Activated CD4-positive, alpha-beta memory T cell treated with anti-CD3 and anti-CD28 coated beads for 36 hours (primary cell): ENCODE results near the gene RAD51B. TPM values are rescaled to one million over a fixed set of nuclear protein-coding genes. Genes with fewer than 3 reads are reported as not detected.

Experiments
- CTCF ChIA-PET: fragments of 350-600 bp; sonication (Branson Sonifier 250); formaldehyde crosslinking; loops from one replicate; lab custom pipeline; 2021; ENCODE audit warnings: antibody characterized with exemption, inconsistent platforms; lab: Charles Lee
- POLR2A ChIA-PET: fragments of 350-600 bp; sonication (Branson Sonifier 250); formaldehyde crosslinking; loops from one replicate; lab custom pipeline; 2021; ENCODE audit warnings: antibody characterized with exemption; lab: Charles Lee
- DNase-seq: peaks from one replicate; pipeline ENCODE4 v3.0.0-alpha.2; 2020
- H3K27ac Mint-ChIP-seq: one replicate; pipeline ENCODE4 v1.8.0; 2021; ENCODE audit warnings: mixed read lengths
- H3K27me3 Mint-ChIP-seq: one replicate; pipeline ENCODE4 v1.8.0; 2021; ENCODE audit warnings: mixed read lengths
- H3K36me3 Mint-ChIP-seq: one replicate; pipeline ENCODE4 v1.8.0; 2021; ENCODE audit warnings: mixed read lengths
- H3K4me1 Mint-ChIP-seq: one replicate; pipeline ENCODE4 v1.8.0; 2021; ENCODE audit warnings: low read depth, mixed read lengths
- H3K4me3 Mint-ChIP-seq: one replicate; pipeline ENCODE4 v1.8.0; 2021; ENCODE audit warnings: mild to moderate bottlenecking, mixed read lengths
- H3K9me3 Mint-ChIP-seq: one replicate; pipeline ENCODE4 v1.8.0; 2021; ENCODE audit warnings: mixed read lengths
- intact Hi-C: fragments of 100-400 bp; cut with micrococcal nuclease; formaldehyde crosslinking; loops from one replicate; pipeline ENCODE4 v1.15.1; 2023
- total RNA-seq, 2 experiments: library from RNA; stranded (reverse); gene quantifications; one replicate each; pipeline ENCODE4 v1.2.3, GENCODE V29; 2021

The RAD51B gene
- total RNA-seq, 2 experiments from 2014 or later = 32.3 to 34.3 TPM

GRCh38 chr14:68363466-68363842 is 543.9 kb downstream of the RAD51B start:
- Mint-ChIP-seq H3K36me3 (no peaks in the 10 kb centered on the region), H3K9me3 (no peaks in the 10 kb centered on the region), H3K4me1 (peaks cover 27% of the 10 kb centered on the region), H3K27ac (no peak overlapping the region), H3K4me3 (no peak overlapping the region), H3K27me3 (no peaks in the 10 kb centered on the region)
- CTCF ChIA-PET = no interaction called here
- POLR2A ChIA-PET = no interaction called here
- intact Hi-C loops = no loop called here
- no peak for DNase-seq

- Mint-ChIP-seq H3K4me3 (no peak overlapping the region), H3K9me3 (no peaks in the 10 kb centered on the region)
- POLR2A ChIA-PET = no interaction called here
These were observed 544.5 kb downstream of the RAD51B start for GRCh38 chr14:68363843-68364767.

GRCh38 chr14:68364792-68365192 is 545.2 kb downstream of the RAD51B start:
- no peaks in the 10 kb centered on the region for H3K27me3 Mint-ChIP-seq
- no peaks in the 10 kb centered on the region for H3K9me3 Mint-ChIP-seq
- H3K36me3 Mint-ChIP-seq = no peaks in the 10 kb centered on the region
- intact Hi-C loops = no loop called here
- no peak overlapping the region for H3K27ac Mint-ChIP-seq
- peaks cover 30% of the 10 kb centered on the region for H3K4me1 Mint-ChIP-seq
- no peak for DNase-seq
- POLR2A ChIA-PET = no interaction called here
- H3K4me3 Mint-ChIP-seq = no peak overlapping the region
- CTCF ChIA-PET = no interaction called here

More at GRCh38 chr14:68363843-68364767, 544.5 kb downstream of the RAD51B start:
- Mint-ChIP-seq H3K36me3 (no peaks in the 10 kb centered on the region), H3K4me1 (peaks cover 30% of the 10 kb centered on the region), H3K27me3 (no peaks in the 10 kb centered on the region), H3K27ac (no peak overlapping the region)
- intact Hi-C loops = no loop called here
- no peak for DNase-seq
- CTCF ChIA-PET = no interaction called here

- Mint-ChIP-seq H3K4me1 (peaks cover 30% of the 10 kb centered on the region), H3K36me3 (no peaks in the 10 kb centered on the region), H3K4me3 (no peak overlapping the region), H3K9me3 (no peaks in the 10 kb centered on the region), H3K27ac (no peak overlapping the region), H3K27me3 (no peaks in the 10 kb centered on the region)
- intact Hi-C loops = no loop called here
- DNase-seq = no peak
- CTCF ChIA-PET = no interaction called here
- POLR2A ChIA-PET = no interaction called here
These were observed 545.6 kb downstream of the RAD51B start for GRCh38 chr14:68365228-68365627.

- no peak for DNase-seq
- Mint-ChIP-seq H3K4me3 (no peak overlapping the region), H3K27ac (no peak overlapping the region), H3K9me3 (no peaks in the 10 kb centered on the region), H3K27me3 (no peaks in the 10 kb centered on the region), H3K36me3 (no peaks in the 10 kb centered on the region), H3K4me1 (peaks cover 30% of the 10 kb centered on the region)
- ChIA-PET CTCF (no interaction called here), POLR2A (no interaction called here)
- intact Hi-C loops = no loop called here
These were observed 547.1 kb downstream of the RAD51B start for GRCh38 chr14:68366656-68367055.

GRCh38 chr14:68367536-68367935 is 548.0 kb downstream of the RAD51B start:
- no peak overlapping the region for H3K4me3 Mint-ChIP-seq
- no peaks in the 10 kb centered on the region for H3K9me3 Mint-ChIP-seq
- ChIA-PET CTCF (no interaction called here), POLR2A (interaction anchor here (1.2 kb wide), 1 partner anchor 10 kb away, joined by 3 read pairs; no protein-coding TSS in a partner anchor)
- intact Hi-C loops = no loop called here
- H3K4me1 Mint-ChIP-seq = peaks cover 30% of the 10 kb centered on the region
- no peak for DNase-seq
- H3K27ac Mint-ChIP-seq = no peak overlapping the region
- no peaks in the 10 kb centered on the region for H3K27me3 Mint-ChIP-seq
- H3K36me3 Mint-ChIP-seq = no peaks in the 10 kb centered on the region

- intact Hi-C loops = loop anchor here (2.0 kb wide), 3 partner anchors 56 to 158 kb away; no protein-coding TSS in a partner anchor
- Mint-ChIP-seq H3K36me3 (no peaks in the 10 kb centered on the region), H3K27me3 (no peaks in the 10 kb centered on the region), H3K4me1 (peaks cover 29% of the 10 kb centered on the region), H3K27ac (no peak overlapping the region), H3K4me3 (no peak overlapping the region), H3K9me3 (no peaks in the 10 kb centered on the region)
- CTCF ChIA-PET = no interaction called here
- DNase-seq = no peak
- POLR2A ChIA-PET = interaction anchor here (0.6 to 0.7 kb wide), 2 partner anchors 56 to 483 kb away, joined by 3 read pairs; no protein-coding TSS in a partner anchor
These were observed 549.3 kb downstream of the RAD51B start for GRCh38 chr14:68368850-68369249.

GRCh38 chr14:68369281-68370056 is 549.9 kb downstream of the RAD51B start:
- no peaks in the 10 kb centered on the region for H3K36me3 Mint-ChIP-seq
- peaks cover 32% of the 10 kb centered on the region for H3K4me1 Mint-ChIP-seq
- no peaks in the 10 kb centered on the region for H3K9me3 Mint-ChIP-seq
- POLR2A ChIA-PET = interaction anchor here (0.7 kb wide), 1 partner anchor 484 kb away, joined by 3 read pairs; no protein-coding TSS in a partner anchor
- DNase-seq = no peak
- intact Hi-C loops = loop anchor here (2.0 to 10.0 kb wide), 4 partner anchors 57 to 415 kb away; no protein-coding TSS in a partner anchor
- CTCF ChIA-PET = no interaction called here
- H3K4me3 Mint-ChIP-seq = peak overlapping the region; percentile 33
- H3K27me3 Mint-ChIP-seq = no peaks in the 10 kb centered on the region
- peak overlapping the region; percentile 9 for H3K27ac Mint-ChIP-seq

GRCh38 chr14:68370057-68370360 is 550.4 kb downstream of the RAD51B start:
- Mint-ChIP-seq H3K27ac (no peak overlapping the region), H3K4me1 (peaks cover 32% of the 10 kb centered on the region), H3K4me3 (no peak overlapping the region), H3K9me3 (no peaks in the 10 kb centered on the region), H3K36me3 (no peaks in the 10 kb centered on the region), H3K27me3 (no peaks in the 10 kb centered on the region)
- intact Hi-C loops = loop anchor here (10.0 kb wide), 1 partner anchor 415 kb away; no protein-coding TSS in a partner anchor
- DNase-seq = no peak
- ChIA-PET POLR2A (no interaction called here), CTCF (no interaction called here)

GRCh38 chr14:68372368-68372767 is 552.8 kb downstream of the RAD51B start:
- H3K27ac Mint-ChIP-seq = no peak overlapping the region
- peaks cover 43% of the 10 kb centered on the region for H3K4me1 Mint-ChIP-seq
- no peaks in the 10 kb centered on the region for H3K27me3 Mint-ChIP-seq
- H3K4me3 Mint-ChIP-seq = no peak overlapping the region
- ChIA-PET POLR2A (no interaction called here), CTCF (no interaction called here)
- no peak for DNase-seq
- intact Hi-C loops = loop anchor here (10.0 kb wide), 1 partner anchor 412 kb away; no protein-coding TSS in a partner anchor
- H3K9me3 Mint-ChIP-seq = no peaks in the 10 kb centered on the region
- no peaks in the 10 kb centered on the region for H3K36me3 Mint-ChIP-seq

- DNase-seq = no peak
- POLR2A ChIA-PET = no interaction called here
- Mint-ChIP-seq H3K9me3 (no peaks in the 10 kb centered on the region), H3K27ac (no peak overlapping the region), H3K4me1 (peaks cover 46% of the 10 kb centered on the region), H3K36me3 (no peaks in the 10 kb centered on the region), H3K27me3 (no peaks in the 10 kb centered on the region), H3K4me3 (no peak overlapping the region)
- CTCF ChIA-PET = no interaction called here
- intact Hi-C loops = loop anchor here (10.0 kb wide), 1 partner anchor 412 kb away; no protein-coding TSS in a partner anchor
These were observed 553.6 kb downstream of the RAD51B start for GRCh38 chr14:68373124-68373646.
